Prostate gland (tissue), 2 donors: ENCODE measurements around the gene CYP2C18. TPM values are rescaled to one million over a fixed set of nuclear protein-coding genes. Genes with fewer than 3 reads are reported as not detected.

Experiments used
- DNase-seq: peaks from one replicate; pipeline ENCODE4 v3.0.0-alpha.2; 2019; ENCODE audit warnings: low spot score
- H3K27ac ChIP-seq, 2 donors: fragments of 200-600 bp; sonication (generic); 2 replicates each; pipeline ENCODE4 v1.5.1; 2017 to 2019
- H3K27me3 ChIP-seq: fragments of 200-600 bp; sonication (generic); replicated peaks from 2 replicates; pipeline ENCODE4 v1.5.1; 2019; ENCODE audit not compliant: insufficient read depth
- H3K36me3 ChIP-seq, 2 donors: fragments of 200-600 bp; sonication (generic); 1 replicate in 1 of 2; 2 replicates in 1 of 2; pipeline versions ENCODE4 v1.5.1 to v1.8.1; 2017 to 2019
- H3K4me1 ChIP-seq: fragments of 200-600 bp; sonication (generic); replicated peaks from 2 replicates; pipeline ENCODE4 v1.5.1; 2019
- H3K4me3 ChIP-seq, 2 donors: fragments of 200-600 bp; sonication (generic); 2 replicates each; pipeline ENCODE4 v1.5.1; 2017 to 2019
- H3K9me3 ChIP-seq: fragments of 200-600 bp; sonication (generic); 2 replicates; pipeline ENCODE4 v1.5.1; 2017
- CTCF ChIP-seq, 4 experiments: fragments of 200-600 bp in 2 of 4; fragments of 450-650 bp in 2 of 4; sonication (generic) in 2 of 4; IDR thresholded peaks; 1 replicate in 3 of 4; 2 replicates in 1 of 4; pipeline ENCODE4 v1.5.1; 2016 to 2019; ENCODE audit warnings: antibody characterized with exemption in 4 of 4, mild to moderate bottlenecking in 2 of 4, moderate library complexity in 2 of 4
- POLR2A ChIP-seq: fragments of 450-650 bp; IDR thresholded peaks from one replicate; pipeline ENCODE4 v1.6.1; 2016; ENCODE audit warnings: antibody characterized with exemption, mild to moderate bottlenecking
- POLR2AphosphoS5 ChIP-seq: sonication (generic); formaldehyde crosslinking; IDR thresholded peaks from one replicate; pipeline ENCODE4 v1.6.1; 2017; ENCODE audit warnings: antibody characterized with exemption
- WGBS: methylation state at CpG from one replicate; pipeline ENCODE4 v1.1.5; 2018; 5-methylcytosine and 5-hydroxymethylcytosine counted together
- intact Hi-C: fragments of 100-400 bp; cut with DNase I; formaldehyde crosslinking; loops from one replicate; pipeline ENCODE4 v1.14.2; 2022
- total RNA-seq, 2 donors: library from RNA; depleted of rRNA; stranded (reverse); fragments of >200 nt; gene quantifications; one replicate each; pipeline ENCODE4 v1.1.0, GENCODE V29; 2016

Gene CYP2C18
- total RNA-seq, 2 donors from 2014 or later = not detected

DNA sequence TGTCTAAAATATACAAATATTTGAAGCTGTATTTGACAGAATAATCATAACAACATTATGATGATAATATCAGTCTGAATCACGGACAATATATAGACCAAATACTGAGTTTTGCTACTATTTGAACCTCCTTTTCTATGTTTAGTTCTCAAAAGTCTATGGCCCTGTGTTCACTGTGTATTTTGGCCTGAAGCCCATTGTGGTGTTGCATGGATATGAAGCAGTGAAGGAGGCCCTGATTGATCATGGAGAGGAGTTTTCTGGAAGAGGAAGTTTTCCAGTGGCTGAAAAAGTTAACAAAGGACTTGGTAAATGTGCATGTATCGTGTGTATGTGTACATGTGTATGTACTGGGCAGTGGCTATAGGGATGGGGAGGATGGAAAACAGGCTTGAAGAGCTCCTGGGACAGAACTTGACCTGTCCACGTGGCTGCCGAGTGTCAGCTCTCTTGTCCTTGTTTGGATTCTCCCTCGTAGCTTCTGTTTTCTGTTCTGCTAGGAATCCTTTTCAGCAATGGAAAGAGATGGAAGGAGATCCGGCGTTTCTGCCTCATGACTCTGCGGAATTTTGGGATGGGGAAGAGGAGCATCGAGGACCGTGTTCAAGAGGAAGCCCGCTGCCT lies 4.2 kb downstream of the CYP2C18 start:
- DNase-seq = no peak
- 85% methylated on average over 11 of the region's 11 CpGs for WGBS

DNA sequence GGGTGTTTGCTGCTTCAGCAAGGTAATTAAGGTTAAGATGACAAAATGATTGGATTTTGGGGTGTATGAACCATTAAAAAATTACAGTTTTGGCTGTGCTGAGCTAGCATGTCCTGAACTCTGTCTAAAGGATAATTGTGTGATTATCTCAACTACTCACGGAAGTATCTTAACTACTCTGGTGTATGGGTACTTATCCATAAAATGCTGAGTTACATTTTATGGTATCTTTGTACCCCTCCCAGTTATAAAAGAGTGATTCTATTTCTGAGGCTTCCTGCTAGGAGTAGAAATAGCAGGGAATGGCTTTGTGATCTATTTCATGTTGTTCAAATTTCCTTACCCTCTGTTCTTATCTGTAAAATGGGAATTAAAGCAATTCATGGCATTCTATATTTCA lies 22.6 kb downstream of the CYP2C18 start:
- Histone ChIP-seq H3K4me3 (no peak overlapping the region), H3K27ac (no peak overlapping the region), H3K36me3 (no peaks in the 10 kb centered on the region), H3K4me1 (no peaks in the 10 kb centered on the region), H3K27me3 (no peaks in the 10 kb centered on the region), H3K9me3 (no peaks in the 10 kb centered on the region)
- 77% methylated on average over 1 of the region's 1 CpG for WGBS
- DNase-seq = no peak
- TF ChIP-seq POLR2A (no peak), POLR2AphosphoS5 (no peak)
- intact Hi-C loops = no loop called here

More for the DNA sequence above, 4.2 kb downstream of the CYP2C18 start:
- intact Hi-C loops = no loop called here
- no peaks in the 10 kb centered on the region for H3K9me3 ChIP-seq
- no peaks in the 10 kb centered on the region for H3K4me1 ChIP-seq
- no peaks in the 10 kb centered on the region for H3K36me3 ChIP-seq
- no peaks in the 10 kb centered on the region for H3K27me3 ChIP-seq
- TF ChIP-seq CTCF (IDR thresholded peaks at IDR 0.05) = no peak
- TF ChIP-seq POLR2A = no peak
- no peak for TF ChIP-seq POLR2AphosphoS5
- H3K4me3 ChIP-seq = no peak overlapping the region
- H3K27ac ChIP-seq = no peak overlapping the region

DNA sequence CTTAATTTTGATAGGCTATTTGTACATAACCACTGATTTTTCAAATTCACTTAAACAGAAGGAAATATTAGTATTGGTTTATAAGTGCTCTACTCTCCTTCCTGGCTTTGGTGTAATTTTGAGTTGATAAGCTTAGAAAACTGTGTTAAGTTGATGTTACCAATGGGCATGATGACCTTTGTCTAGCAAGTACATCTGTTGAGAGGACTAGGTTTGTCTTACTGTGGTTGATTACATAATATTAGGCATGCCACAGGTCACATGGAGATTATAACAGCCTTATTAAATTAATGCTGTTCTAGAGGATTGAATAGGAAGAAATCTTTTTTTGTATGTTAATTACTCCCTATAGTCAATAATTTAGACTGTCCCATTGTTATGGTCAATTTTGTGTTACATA lies 27.0 kb downstream of the CYP2C18 start:
- DNase-seq = no peak
- Histone ChIP-seq H3K4me3 (no peak overlapping the region), H3K36me3 (no peaks in the 10 kb centered on the region), H3K27ac (no peak overlapping the region), H3K9me3 (no peaks in the 10 kb centered on the region), H3K27me3 (no peaks in the 10 kb centered on the region), H3K4me1 (no peaks in the 10 kb centered on the region)
- intact Hi-C loops = no loop called here
- no peak for TF ChIP-seq POLR2AphosphoS5
- no peak for TF ChIP-seq POLR2A
- TF ChIP-seq CTCF (IDR thresholded peaks at IDR 0.05) = no peak

- TF ChIP-seq POLR2AphosphoS5 (no peak), POLR2A (no peak), CTCF (IDR thresholded peaks at IDR 0.05) (no peak)
- Histone ChIP-seq H3K4me3 (no peak overlapping the region), H3K36me3 (no peaks in the 10 kb centered on the region), H3K4me1 (no peaks in the 10 kb centered on the region), H3K27me3 (no peaks in the 10 kb centered on the region), H3K9me3 (no peaks in the 10 kb centered on the region), H3K27ac (no peak overlapping the region)
- intact Hi-C loops = no loop called here
- DNase-seq = no peak
Measured at GRCh38 chr10:94725871-94726270, 42.3 kb downstream of the CYP2C18 start.

DNA sequence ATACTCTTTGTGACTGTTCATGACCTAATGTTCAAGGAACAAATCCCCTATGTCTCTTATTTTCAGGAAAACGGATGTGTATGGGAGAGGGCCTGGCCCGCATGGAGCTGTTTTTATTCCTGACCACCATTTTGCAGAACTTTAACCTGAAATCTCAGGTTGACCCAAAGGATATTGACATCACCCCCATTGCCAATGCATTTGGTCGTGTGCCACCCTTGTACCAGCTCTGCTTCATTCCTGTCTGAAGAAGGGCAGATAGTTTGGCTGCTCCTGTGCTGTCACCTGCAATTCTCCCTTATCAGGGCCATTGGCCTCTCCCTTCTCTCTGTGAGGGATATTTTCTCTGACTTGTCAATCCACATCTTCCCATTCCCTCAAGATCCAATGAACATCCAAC lies 51.7 kb downstream of the CYP2C18 start:
- intact Hi-C loops = no loop called here
- Histone ChIP-seq H3K9me3 (no peaks in the 10 kb centered on the region), H3K4me3 (no peak overlapping the region), H3K27ac (no peak overlapping the region), H3K4me1 (no peaks in the 10 kb centered on the region), H3K27me3 (no peaks in the 10 kb centered on the region), H3K36me3 (no peaks in the 10 kb centered on the region)
- TF ChIP-seq POLR2A (no peak), CTCF (IDR thresholded peaks at IDR 0.05) (no peak), POLR2AphosphoS5 (no peak)
- WGBS = 77% methylated on average over 3 of the region's 3 CpGs
- DNase-seq = no peak
